IPS DF 6.9 (cell line): ENCODE results near the gene NFILZ.
"Not testable (repeated sequence)": the region's sequence is repeated elsewhere in the genome, so short reads cannot be mapped to it uniquely, and the experiment has no call there.

Experiments used
- DNase-seq: peaks from one replicate; pipeline ENCODE4 v3.0.0-alpha.2; 2013; ENCODE audit warnings: low read depth, low spot score
- H3K27ac ChIP-seq: one replicate; pipeline ENCODE4 v1.5.1; 2013; ENCODE audit warnings: low read length, control low read depth
- H3K27me3 ChIP-seq: 2 replicates; pipeline ENCODE4 v1.6.1; 2013; ENCODE audit warnings: mild to moderate bottlenecking, low read length; ENCODE audit not compliant: control insufficient read depth, insufficient read depth
- H3K36me3 ChIP-seq: 2 replicates; pipeline ENCODE4 v1.6.1; 2013; ENCODE audit warnings: low read length; ENCODE audit not compliant: control insufficient read depth, insufficient read depth
- H3K4me1 ChIP-seq: 2 replicates; pipeline ENCODE4 v1.6.1; 2013; ENCODE audit warnings: low read length; ENCODE audit not compliant: control insufficient read depth, insufficient read depth
- H3K4me3 ChIP-seq: 2 replicates; pipeline ENCODE4 v1.5.1; 2013; ENCODE audit warnings: mild to moderate bottlenecking, low read length
- H3K9me3 ChIP-seq: 2 replicates; pipeline ENCODE4 v1.6.1; 2013; ENCODE audit warnings: low read length, inconsistent platforms; ENCODE audit not compliant: control insufficient read depth, insufficient read depth
- WGBS: extraction: QIAGEN DNeasy Blood & Tissue Kit; methylation state at CpG from one replicate; pipeline ENCODE4 v1.1.7; 2013; ENCODE audit warnings: mixed read lengths, missing lambda C conversion rate; ENCODE audit not compliant: insufficient read length, insufficient coverage; 5-methylcytosine and 5-hydroxymethylcytosine counted together

Gene NFILZ

DNA sequence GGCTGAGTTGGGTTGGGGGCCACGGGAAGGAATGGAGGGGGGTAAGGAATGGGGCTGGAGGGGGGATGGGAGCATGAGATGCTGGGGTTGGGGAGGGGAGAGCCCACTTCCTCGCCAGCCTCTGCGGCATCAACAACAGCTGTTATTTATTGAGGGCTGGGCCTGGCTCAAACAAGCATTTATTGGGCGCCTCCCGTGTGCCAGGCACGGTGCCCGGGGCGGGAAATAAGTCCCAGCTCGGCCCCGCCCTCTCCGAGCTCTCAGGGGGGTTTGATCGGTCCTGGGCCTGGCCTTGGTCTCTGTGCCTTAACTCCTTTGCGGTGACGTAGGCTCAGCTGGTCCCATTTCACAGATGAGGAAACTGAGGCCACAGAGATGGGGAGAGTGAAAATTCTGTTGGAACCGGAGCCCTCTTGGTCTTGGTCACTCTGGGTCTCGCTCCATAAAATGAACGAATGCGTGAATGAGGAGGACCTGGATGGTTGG lies 19.0 kb upstream of the NFILZ start:
- no peak overlapping the region for H3K27ac ChIP-seq
- WGBS = no CpG with 5 or more reads among the region's 18 CpGs

DNA sequence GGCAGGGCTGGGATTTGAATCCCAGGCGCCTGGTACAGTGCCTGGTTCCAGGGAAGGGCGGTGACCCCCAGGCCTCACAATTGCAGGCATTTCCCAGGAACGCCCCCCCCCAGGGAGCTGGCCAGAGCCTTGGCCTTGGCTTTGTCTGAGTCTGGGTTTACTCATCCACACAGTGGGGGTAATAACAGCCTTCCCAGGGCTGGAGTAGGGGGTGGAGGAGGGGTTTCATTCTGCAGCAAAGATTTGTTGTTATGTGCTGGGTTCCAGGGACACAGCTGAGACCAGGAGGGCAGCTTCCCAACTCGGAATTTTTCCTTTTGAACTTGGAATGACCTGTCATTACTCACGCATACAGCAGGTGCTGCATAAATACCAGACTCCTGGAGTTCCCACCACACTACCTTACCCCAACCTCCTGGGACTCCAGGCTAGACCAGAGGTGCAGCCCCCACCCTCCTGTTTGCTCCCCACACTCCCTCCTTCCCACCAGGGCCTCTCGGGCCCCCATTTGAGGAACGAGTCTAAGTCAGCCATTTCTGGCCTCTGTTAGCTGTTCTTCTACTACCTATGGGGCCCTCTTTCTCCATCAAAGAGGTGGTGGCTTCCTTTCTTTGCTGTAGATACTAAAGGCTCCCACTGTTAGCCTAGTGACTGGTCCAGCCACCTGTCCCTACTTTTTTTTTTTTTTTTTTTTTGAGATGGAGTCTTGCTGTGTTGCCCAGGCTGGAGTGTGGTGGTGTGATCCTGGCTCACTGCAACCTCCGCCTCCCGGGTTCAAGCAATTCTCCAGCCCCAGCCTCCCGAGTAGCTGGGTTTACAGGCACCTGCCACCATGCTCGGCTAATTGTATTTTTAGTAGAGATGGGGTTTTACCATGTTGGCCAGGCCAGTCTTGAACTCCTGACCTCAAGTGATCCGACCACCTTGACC lies 18.3 kb upstream of the NFILZ start:
- H3K27me3 ChIP-seq = no peaks in the 10 kb centered on the region
- H3K4me1 ChIP-seq = peaks cover 7% of the 10 kb centered on the region
- WGBS = no CpG with 5 or more reads among the region's 12 CpGs
- DNase-seq = no peak
- no peaks in the 10 kb centered on the region for H3K9me3 ChIP-seq
- H3K36me3 ChIP-seq = no peaks in the 10 kb centered on the region
- H3K4me3 ChIP-seq = no peak overlapping the region
- no peak overlapping the region for H3K27ac ChIP-seq

More for the DNA sequence above, 19.0 kb upstream of the NFILZ start:
- no peaks in the 10 kb centered on the region for H3K9me3 ChIP-seq
- DNase-seq = no peak
- no peaks in the 10 kb centered on the region for H3K36me3 ChIP-seq
- H3K4me1 ChIP-seq = peaks cover 7% of the 10 kb centered on the region
- no peaks in the 10 kb centered on the region for H3K27me3 ChIP-seq
- H3K4me3 ChIP-seq = no peak overlapping the region

DNA sequence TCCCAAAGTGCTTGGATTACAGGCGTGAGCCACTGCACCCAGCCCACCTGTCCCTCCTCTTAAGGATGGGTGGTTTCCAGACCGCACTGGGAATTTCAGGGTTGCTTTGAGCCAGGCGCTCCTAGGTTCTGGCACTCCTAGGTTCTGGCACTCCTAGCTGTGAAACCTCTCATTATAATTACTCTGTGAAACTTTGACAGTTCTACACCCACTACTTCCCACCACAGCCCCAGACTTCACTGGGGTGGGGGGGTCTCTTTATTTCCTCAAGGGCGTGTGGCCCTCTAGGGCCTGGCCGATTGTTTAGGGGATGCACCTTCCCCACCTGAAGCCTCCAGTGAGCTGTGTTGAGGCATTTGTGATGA lies 17.6 kb upstream of the NFILZ start:
- Histone ChIP-seq H3K27me3 (no peaks in the 10 kb centered on the region), H3K9me3 (no peaks in the 10 kb centered on the region), H3K36me3 (no peaks in the 10 kb centered on the region), H3K4me3 (no peak overlapping the region), H3K27ac (no peak overlapping the region), H3K4me1 (peaks cover 7% of the 10 kb centered on the region)
- DNase-seq = no peak
- no CpG with 5 or more reads among the region's 5 CpGs for WGBS

DNA sequence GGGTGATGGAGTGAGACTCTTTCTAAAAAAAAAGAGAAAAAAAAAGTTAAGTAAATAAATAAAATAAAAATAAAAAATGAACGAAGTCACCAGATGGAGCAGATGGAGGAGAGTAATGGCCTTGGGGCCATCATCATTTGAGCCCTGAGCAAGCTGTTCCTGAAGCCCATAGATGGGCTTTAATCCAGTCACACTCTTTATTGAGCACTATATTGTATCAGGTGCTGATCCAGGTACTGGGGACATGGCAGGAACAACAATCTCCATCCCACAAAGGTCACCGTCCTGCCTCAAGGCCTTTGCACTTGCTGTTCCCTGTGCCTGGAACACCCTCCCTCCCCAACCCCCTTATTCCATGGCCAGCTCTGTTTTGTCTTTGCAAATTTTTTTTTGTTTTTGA lies 16.0 kb upstream of the NFILZ start:
- no peak for DNase-seq
- no peaks in the 10 kb centered on the region for H3K36me3 ChIP-seq
- H3K27ac ChIP-seq = no peak overlapping the region
- H3K4me1 ChIP-seq = peaks cover 3% of the 10 kb centered on the region
- H3K27me3 ChIP-seq = no peaks in the 10 kb centered on the region
- H3K9me3 ChIP-seq = no peaks in the 10 kb centered on the region
- WGBS = no CpG with 5 or more reads among the region's 2 CpGs
- H3K4me3 ChIP-seq = no peak overlapping the region

DNA sequence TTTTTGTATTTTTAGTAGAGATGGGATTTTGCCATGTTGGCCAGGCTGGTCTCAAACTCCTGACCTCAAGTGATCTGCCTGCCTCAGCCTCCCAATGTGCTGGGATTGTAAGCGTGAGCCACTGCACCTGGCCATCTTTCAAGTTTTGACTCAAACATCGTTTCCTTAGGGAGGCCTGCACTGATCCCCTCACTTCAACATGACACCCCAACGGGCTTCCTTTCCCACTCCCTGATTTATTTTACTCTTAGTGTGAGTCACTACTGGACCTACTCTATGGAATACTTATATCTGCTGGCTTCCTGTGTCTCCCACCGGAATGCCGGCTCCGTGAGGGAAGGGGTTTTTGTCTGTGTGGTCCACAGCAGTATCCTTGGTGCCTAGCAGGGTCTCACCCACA lies 15.4 kb upstream of the NFILZ start:
- no peak overlapping the region for H3K27ac ChIP-seq
- no CpG with 5 or more reads among the region's 6 CpGs for WGBS
- DNase-seq = no peak
- peaks cover 3% of the 10 kb centered on the region for H3K4me1 ChIP-seq
- no peaks in the 10 kb centered on the region for H3K36me3 ChIP-seq
- H3K27me3 ChIP-seq = no peaks in the 10 kb centered on the region
- H3K9me3 ChIP-seq = no peaks in the 10 kb centered on the region
- H3K4me3 ChIP-seq = no peak overlapping the region

DNA sequence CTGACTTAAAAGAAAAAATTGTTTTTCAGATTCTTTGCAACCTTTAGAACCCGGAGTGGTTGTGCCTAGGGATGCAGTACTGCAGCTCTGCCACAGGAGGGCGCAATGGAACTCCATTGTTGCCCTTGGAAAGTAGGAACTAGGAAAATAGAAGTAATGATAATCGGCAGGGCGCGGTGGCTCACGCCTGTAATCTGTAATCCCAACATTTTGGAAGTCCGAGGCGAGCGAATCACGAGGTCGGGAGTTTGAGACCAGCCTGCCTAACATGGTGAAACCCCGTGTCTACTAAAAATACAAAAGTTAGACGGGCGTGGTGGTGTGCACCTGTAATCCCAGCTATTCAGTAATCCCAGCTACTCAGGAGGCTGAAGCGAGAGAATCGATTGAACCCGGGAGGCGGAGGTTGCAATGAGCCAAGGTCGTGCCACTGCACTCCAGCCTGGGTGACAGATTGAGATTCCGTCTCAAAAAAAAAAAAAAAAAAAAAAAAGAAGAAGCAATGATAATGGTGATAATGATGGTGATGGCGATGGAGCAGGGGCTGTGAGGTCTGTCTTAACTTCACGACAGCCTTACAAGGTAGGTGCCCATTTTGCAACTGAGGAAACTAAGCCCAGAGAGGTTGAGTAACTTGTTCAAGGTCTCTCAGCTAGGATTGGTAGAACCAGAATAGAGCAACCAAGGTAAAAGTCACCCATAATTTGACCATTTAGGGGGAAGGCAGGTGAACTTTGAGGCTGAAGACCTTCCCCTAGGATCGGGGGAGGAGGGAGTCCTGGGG lies 14.4 kb upstream of the NFILZ start:
- no peak overlapping the region for H3K4me3 ChIP-seq
- no peak for DNase-seq
- WGBS = no CpG with 5 or more reads among the region's 23 CpGs
- no peaks in the 10 kb centered on the region for H3K9me3 ChIP-seq
- no peak overlapping the region for H3K27ac ChIP-seq
- H3K36me3 ChIP-seq = no peaks in the 10 kb centered on the region
- H3K4me1 ChIP-seq = peaks cover 3% of the 10 kb centered on the region
- H3K27me3 ChIP-seq = no peaks in the 10 kb centered on the region

DNA sequence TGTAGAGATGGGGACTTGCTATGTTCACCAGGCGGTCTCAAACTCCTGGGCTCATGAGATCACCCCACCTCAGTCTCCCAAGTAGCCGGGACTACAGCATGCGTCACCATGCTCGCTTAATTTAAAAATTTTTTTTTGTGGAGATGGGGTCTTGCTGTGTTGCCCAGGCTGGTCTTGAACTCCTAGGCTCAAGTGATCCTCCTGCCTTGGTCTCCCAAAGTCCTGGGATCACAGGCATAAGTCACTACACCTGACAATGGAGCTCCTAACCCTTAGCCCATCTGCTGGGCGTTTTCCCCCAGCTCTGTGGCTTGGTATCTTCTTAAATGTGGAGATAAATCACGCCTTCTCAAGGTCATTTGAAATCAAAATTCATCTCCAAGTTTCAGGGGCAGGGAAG lies 13.6 kb upstream of the NFILZ start:
- WGBS = no CpG with 5 or more reads among the region's 6 CpGs
- no peak overlapping the region for H3K27ac ChIP-seq
- H3K9me3 ChIP-seq = no peaks in the 10 kb centered on the region
- no peaks in the 10 kb centered on the region for H3K36me3 ChIP-seq
- no peak for DNase-seq
- peaks cover 1% of the 10 kb centered on the region; the same call in 1 of the 2 replicates for H3K4me1 ChIP-seq
- no peaks in the 10 kb centered on the region for H3K27me3 ChIP-seq
- no peak overlapping the region for H3K4me3 ChIP-seq

DNA sequence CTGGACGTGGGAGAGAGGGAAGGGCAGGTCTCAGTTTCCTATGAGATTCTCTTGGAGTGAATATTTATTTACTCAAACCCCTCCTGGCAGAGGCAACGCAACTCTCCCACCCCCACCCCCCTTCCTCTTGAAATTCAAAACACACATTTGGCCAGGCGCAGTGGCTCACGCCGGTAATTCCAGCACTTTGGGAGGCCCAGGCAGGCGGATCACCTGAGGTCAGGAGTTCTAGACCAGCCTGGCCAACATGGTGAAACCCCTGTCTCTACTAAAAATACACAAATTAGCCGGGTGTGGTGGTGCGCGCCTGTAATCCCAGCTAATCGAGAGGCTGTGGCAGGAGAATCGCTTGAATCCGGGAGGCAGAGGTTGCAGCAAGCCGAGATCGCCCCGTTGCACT lies 13.1 kb upstream of the NFILZ start:
- not testable (repeated sequence) for H3K4me3 ChIP-seq, H3K4me1 ChIP-seq, H3K27ac ChIP-seq, H3K9me3 ChIP-seq, H3K36me3 ChIP-seq, DNase-seq, H3K27me3 ChIP-seq
- no CpG with 5 or more reads among the region's 15 CpGs for WGBS

DNA sequence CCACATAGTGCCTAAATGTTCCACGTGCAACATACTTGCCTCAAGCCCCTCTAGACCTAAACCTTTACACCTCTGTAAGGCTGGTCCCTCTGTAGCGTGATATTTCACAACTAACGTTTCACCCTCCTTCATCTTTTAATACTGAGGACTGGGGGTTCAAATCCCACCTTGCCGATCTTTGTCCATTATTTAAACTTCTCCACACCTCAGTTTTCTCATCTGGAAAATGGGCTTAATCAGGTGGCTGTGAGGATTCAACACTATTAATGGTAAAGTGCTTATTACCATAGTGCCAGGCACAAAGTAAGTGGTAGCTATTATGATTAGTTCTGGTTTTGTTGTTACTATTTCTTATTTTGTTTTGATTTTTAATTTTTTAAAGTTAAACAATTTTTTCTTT lies 12.4 kb upstream of the NFILZ start:
- Histone ChIP-seq H3K36me3 (no peaks in the 10 kb centered on the region), H3K4me3 (no peak overlapping the region), H3K27ac (no peak overlapping the region), H3K4me1 (no peaks in the 10 kb centered on the region), H3K9me3 (no peaks in the 10 kb centered on the region), H3K27me3 (no peaks in the 10 kb centered on the region)
- no peak for DNase-seq
- no CpG with 5 or more reads among the region's 4 CpGs for WGBS

DNA sequence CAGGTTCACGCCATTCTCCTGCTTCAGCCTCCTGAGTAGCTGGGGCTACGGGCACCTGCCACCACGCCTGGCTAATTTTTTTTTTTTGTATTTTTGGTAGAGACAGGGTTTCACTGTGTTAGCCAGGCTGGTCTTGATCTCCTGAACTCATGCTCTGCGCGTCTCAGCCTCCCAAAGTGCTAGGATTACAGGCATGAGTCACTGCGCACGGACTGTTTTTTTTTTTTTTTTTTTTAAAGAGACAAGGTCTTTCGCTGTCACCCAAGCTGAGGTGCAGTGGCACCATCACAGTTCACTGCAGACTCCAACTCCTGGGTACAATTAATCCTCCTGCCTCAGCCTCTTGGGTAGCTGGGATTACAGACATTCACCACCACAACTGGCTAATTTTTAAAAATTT lies 11.7 kb upstream of the NFILZ start:
- no peak overlapping the region for H3K27ac ChIP-seq
- no peaks in the 10 kb centered on the region for H3K9me3 ChIP-seq
- DNase-seq = no peak
- H3K36me3 ChIP-seq = no peaks in the 10 kb centered on the region
- H3K27me3 ChIP-seq = no peaks in the 10 kb centered on the region
- no CpG with 5 or more reads among the region's 8 CpGs for WGBS
- H3K4me3 ChIP-seq = no peak overlapping the region
- H3K4me1 ChIP-seq = no peaks in the 10 kb centered on the region
